ENCODE results near the gene PES1.
"Not testable (repeated sequence)": the region's sequence is repeated elsewhere in the genome, so short reads cannot be mapped to it uniquely, and the experiment has no call there.

Gene PES1

DNA sequence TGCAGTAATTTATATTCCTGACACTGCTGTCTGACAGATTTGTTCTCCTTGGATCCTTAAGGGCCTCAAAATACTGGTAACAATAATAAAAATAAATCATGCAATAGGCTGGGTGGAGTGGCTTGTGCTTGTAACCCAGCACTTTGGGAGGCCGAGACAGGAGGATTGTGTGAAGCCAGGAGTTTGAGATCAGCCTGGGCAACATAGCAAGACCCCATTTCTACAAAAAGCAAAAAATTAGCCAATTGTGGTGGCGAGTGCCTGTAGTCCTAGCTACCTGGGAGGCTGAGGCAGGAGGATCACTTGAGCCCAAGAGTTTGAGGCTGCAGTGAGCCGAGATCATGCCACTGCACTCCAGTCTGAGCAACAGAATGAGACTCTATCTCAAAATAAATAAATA is 39.9 kb downstream of the PES1 start:
- not testable (repeated sequence) for DNase-seq

DNA sequence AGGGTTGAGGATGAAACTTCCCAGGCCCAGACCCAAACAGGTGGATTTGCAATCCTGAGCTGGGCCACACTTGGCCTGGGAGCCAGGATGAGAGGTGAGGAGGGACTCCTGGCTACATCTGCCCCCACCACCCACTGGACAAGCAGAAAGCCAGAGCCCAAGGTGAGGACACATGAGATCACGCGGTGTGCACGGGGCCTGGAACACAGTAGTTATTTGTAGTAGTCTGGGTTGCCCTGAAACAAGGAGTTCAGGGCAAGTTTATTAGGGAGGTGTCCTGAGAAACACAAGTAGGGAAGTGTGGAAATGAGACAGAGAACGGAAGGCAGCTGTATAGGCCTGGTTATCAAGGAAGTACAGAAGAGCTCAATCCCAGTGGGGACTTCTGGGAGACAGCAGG is 44.5 kb downstream of the PES1 start:
- no peak for DNase-seq

- DNase-seq: no peak
Observed at GRCh38 chr22:30546616-30547015, 45.1 kb downstream of the PES1 start, which contains the start of gene SEC14L6. Gene SEC14L6, minus strand, starts transcription at chr22:30546741. Its CDS starts 59 bp downstream, at chr22:30546682.

DNA sequence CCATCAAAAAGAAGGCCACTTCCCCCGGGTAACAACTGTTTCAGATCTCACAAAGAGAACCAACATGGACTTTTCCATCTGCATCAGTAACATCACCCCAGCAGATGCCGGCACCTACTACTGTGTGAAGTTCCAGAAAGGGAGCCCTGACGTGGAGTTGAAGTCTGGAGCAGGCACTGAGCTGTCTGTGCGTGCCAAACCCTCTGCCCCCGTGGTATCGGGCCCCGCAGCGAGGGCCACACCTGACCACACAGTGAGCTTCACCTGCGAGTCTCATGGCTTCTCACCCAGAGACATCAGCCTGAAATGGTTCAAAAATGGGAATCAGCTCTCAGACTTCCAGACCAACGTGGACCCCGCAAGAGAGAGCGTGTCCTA is 48.9 kb downstream of the PES1 start:
- DNase-seq: no peak

GRCh38 chr22:30541961-30542810 is 49.5 kb downstream of the PES1 start:
- DNase-seq: no peak

DNA sequence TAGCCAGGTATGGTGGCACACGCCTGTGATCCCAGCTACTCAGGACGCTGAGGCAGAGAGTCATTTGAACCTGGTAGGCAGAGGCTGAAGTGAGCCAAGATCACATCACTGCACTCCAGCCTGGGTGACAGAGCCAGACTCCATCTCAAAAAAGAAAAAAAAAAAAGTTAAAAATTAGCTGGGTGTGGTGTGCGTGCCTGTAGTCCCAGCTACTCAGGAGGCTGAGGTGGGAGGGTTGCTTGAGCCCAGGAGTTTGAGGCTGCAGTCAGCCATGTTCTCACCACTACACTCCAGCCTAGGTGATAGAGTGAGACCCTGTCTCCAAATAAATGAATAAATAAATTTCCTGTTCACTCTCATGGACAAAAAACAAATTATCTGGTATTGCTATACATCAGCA is 50.2 kb downstream of the PES1 start:
- DNase-seq: not testable (repeated sequence)

DNA sequence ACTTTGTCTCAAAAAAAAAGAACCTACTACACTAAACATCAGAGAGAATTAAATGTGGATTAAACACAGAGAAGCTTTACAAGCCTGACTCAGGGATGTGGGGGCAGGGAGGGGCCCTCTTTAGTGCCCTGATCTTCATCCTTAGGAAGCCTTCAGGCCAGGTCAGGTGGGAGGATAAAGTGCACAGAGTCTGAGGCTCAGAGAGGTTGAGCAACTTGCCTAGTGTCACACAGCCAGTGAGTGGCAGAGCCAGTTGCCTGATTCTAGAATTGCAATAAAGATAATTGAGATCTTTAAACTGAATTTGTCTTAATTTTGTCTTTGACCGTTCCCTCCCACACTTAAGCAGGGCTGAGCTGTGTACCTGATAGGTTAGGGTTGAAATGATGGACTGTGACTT is 52.3 kb downstream of the PES1 start:
- DNase-seq: no peak

GRCh38 chr22:30538280-30538679 is 53.4 kb downstream of the PES1 start:
- DNase-seq: no peak

DNA sequence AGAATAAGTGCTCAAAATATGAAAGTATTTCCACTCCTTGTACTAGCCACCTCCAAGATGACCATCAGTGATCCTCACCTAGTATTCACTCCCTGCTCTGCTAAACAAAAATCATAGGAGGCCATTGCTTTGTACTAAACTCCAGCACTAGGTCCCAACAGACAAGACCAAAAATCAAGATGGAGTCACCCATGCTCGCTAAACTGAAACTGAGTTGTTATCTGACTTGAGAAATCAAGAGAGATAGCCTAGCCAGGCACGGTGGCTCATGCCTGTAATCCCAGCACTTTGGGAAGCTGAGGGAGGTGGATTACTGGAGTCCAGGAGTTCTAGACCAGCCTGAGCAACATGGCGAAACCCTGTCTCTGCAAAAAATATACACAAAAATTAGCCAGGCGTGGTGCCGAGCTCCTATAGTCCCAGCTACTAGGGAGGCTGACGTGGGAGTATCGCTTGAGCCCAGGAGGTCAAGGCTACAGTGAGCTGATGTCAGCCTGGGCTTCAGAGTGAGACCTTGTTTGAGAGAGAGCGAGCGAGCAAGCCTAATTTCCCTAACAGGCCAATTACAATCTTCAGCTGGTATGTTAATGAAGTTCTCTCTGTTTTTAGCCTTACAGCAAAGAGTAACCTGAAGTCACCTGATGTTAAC is 54.5 kb downstream of the PES1 start:
- no peak for DNase-seq

DNA sequence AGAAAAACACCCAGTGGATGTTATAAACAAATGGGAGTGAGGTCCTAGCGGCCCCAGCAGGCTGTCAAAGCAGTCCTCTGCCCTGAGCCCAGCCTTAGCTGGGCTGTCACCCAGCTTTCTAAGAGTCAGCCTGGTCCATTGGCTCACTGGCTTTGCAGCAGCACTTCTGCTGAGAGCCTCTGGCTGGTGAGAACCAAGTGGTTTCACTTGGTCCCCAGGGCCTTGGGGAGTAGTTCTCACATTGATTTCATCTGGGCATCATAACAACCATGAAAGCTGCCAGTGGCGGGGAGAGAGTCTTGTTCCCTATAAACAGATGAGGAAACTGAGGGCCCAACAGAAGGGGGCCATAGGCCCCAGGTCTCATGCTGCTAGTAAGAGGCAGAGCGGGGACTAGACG is 56.5 kb downstream of the PES1 start:
- no peak for DNase-seq

GRCh38 chr22:30531651-30532608 is 59.8 kb downstream of the PES1 start:
- DNase-seq: no peak

DNA sequence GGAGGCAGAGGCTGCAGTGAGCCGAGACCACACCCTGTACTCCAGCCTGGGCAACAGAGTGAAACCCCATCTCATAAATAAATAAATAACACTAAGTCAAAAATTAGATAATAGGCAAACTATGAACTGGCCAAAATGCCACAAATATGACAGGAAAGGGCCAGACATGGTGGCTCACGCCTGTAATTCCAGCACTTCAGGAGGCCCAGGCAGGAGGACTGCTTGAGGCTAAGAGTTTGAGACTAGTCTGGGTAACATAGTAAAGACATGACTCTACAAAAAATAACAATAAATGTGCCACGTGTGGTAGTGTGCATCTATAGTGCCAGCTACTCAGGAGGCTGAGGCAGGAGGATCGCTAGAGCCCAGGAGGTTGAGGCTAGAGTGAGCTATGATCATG is 65.1 kb downstream of the PES1 start:
- DNase-seq: no peak

Data from NCI-H748 treated with DMSO at 0.1 percent for 48 hours (cell line).